Stimulated activated CD8-positive, alpha-beta memory T cell treated with anti-CD3 and anti-CD28 coated beads, Interleukin-12 subunit alpha, Interleukin-12 subunit beta, amount 100 ng/mL, for 1 hour (primary cell): ENCODE results near the gene DDX10.

Experiments used
- DNase-seq: peaks from one replicate; pipeline ENCODE4 v3.0.0-alpha.2; 2020; ENCODE audit warnings: low read depth

Gene DDX10

GRCh38 chr11:108872781-108873291 lies 208.0 kb downstream of the DDX10 start:
- DNase-seq: no peak

- DNase-seq: no peak
Observed at GRCh38 chr11:108873310-108873709, 208.4 kb downstream of the DDX10 start.

DNA sequence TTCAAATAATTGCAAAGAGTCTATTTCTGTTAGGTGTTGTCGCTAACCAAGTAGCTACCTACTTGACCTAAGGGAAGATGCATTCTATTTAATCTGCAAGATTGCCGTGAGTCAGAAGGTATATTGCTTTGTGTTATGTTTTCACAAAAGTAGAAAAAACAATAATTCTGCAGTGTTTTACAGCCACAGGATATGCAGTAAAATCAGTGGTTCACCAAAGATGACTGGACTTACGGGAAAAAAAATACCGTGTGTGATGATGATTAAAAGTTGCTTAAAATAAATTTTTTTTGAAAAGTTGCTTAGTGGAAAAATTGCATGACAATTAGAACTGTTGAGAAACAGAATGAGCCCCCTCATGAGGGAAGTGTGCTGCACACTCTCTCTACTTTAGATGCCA lies 209.1 kb downstream of the DDX10 start:
- DNase-seq: no peak

- DNase-seq: no peak
Observed at GRCh38 chr11:108875134-108875533, 210.3 kb downstream of the DDX10 start.

- no peak for DNase-seq
Observed at GRCh38 chr11:108877178-108877577, 212.3 kb downstream of the DDX10 start.

DNA sequence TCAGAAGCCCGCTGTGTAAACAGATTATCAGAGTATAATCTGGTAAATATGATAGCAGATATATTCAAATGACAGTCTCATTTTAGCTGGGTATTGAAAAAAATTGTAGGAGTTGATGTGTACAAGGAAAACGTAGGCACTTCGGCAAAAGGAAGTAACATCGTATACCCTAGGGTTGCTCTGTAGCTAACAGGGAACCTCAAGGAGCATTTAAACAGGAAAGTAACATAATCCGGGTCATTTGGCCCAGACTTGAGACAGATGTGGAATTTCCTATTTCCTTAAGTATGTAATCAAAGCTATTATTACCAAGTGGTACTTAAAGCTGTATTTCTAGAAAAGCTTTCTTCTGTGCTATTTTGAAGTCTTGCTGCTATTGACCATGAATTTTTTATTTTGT lies 215.6 kb downstream of the DDX10 start:
- no peak for DNase-seq

DNA sequence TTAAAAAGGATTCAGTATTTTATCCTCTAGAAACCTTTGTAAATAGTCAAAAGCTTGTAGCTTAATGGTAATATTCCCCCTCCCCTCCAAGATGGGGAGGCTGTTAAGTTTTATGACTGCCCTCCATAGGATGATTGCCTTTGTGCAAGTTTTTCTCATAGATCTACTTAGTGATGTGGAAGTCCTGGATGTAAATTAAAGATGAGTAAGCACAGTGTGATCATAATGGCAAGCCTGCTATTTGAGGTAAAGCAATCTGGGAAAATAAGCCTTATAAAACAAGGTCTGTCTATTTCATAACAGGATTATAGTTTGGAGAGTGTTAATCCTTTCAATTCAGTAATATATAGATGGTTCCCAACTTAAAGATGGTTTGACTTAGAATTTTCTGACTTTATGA lies 216.3 kb downstream of the DDX10 start:
- DNase-seq: no peak

DNA sequence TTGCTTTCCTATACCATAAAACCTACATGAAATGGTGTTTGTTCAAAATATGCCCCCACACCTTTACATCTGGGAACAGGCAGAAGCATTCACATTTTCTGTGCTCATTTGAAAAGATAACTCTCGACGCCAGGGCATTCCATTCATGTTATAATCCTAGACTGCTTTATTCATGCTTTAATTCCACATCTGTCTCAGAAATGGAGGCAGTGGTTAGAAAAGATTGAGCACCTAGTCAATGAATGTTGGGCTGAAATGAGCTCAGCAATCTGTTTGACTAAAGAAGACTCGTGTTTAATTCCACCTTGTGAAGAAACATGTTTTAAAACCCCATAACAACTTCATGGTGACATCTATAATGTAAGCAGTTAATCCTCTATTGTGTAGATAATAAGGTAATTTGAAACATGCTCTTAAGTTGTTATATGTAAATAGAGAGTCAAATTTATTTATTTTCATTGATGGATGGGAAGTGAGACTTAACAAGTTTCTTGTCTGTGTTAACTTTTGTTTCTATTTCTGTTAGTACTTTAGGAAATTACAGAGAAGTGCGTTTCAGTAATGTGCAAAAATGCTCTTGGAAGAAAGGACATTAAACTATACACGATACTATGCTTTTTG lies 217.5 kb downstream of the DDX10 start:
- DNase-seq: no peak

GRCh38 chr11:108886005-108886659 lies 221.3 kb downstream of the DDX10 start:
- no peak for DNase-seq

GRCh38 chr11:108886660-108887009 lies 221.8 kb downstream of the DDX10 start:
- no peak for DNase-seq

DNA sequence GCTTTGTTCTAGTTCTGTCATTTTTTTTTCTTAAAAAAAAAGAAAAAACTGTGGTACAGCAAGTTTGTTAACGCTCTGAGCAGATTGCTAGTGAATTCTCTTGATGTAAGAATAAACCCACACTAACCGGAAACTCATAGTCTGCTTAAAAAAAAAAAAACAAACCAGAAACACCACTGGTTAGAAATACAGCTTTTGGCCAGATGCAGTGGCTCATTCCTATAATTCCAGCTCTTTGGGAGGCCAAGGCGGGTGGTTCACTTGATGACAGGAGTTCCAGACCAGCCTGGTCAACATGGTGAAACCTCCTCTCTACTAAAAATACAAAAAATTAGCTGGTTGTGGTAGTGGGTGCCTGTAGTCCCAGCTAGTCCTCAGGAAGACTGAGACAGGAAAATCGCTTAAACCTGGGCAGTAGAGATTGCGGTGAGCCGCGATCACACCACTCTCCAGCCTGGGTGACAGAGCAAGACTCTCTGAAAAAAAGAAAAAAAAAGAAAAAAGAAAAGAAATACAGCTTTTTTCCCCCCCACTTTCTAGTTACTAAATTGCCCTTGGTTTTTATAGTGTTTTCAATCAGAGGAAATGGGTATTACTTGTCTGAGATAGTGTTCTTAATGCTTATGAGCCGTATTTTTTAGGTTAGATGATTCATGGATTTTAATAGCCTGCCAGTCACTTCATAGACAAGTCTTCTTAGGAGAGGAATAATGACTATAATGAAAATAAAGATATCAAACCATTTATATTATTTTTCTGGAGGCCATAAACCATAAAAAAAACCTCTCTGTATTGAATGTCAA lies 222.8 kb downstream of the DDX10 start:
- no peak for DNase-seq

DNA sequence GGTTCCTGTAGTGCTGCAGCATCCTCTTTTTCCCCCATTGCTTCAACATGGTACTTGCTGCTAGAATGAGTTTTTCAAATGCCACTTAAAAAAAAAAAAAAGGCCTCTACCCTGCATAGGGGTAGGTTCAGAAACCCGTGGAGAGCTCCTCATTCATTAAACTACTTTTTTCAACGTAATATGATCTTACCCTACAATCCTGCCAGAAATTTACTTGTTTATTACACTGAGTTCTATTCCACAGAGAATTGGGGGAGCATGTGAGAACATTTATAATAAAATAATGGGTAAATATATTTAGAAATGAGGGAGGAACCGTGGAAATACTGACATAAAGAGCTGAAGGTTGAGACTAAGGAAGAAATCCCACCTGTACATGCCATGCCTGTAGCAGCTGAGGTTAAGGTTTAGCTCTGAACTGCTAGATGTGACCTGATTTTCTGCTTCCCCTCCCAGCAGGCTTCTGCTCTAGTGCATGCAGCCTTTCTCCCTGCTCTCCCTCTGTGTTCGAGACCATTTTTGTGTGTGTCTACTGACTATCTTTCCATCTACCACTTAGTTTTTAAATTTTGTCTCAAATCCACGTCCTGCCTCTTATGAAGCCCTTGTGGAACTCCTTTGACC lies 225.7 kb downstream of the DDX10 start:
- DNase-seq: no peak

GRCh38 chr11:108891143-108891542 lies 226.3 kb downstream of the DDX10 start:
- no peak for DNase-seq

DNA sequence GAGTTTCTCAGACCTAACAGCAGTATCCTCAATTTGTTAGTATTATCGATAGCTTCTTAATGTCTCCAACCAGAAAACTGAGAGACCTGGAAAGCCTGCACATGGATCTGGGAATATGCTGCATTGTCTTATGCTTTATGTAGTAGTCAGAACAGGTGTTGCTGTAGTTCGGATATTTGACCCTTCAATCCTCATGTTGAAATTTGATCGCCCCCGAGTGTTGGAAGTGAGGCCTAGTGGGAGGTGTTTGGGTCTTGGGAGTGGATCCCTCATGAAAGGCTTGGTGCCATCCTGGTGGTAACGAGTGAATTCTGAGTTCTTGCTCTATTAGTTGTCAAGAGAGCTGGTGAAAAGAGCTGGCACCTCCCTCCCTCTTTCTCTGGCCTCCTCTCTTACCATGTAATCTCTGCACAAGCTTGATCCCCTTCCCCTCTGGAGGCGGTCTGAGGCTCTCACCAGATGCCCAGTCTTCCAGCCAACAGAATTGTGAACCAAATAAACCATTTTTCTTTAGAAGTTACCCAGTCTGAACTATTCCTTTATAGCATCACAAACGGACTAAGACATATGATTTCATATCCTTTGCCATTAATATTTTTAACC lies 227.1 kb downstream of the DDX10 start:
- no peak for DNase-seq

GRCh38 chr11:108895579-108896480 lies 231.0 kb downstream of the DDX10 start:
- DNase-seq: no peak

- no peak for DNase-seq
Observed at GRCh38 chr11:108897071-108897481, 232.2 kb downstream of the DDX10 start.

GRCh38 chr11:108897916-108898315 lies 233.0 kb downstream of the DDX10 start:
- DNase-seq: no peak

GRCh38 chr11:108901359-108901758 lies 236.5 kb downstream of the DDX10 start:
- no peak for DNase-seq

- DNase-seq: no peak
Observed at GRCh38 chr11:108902027-108902469, 237.2 kb downstream of the DDX10 start.

DNA sequence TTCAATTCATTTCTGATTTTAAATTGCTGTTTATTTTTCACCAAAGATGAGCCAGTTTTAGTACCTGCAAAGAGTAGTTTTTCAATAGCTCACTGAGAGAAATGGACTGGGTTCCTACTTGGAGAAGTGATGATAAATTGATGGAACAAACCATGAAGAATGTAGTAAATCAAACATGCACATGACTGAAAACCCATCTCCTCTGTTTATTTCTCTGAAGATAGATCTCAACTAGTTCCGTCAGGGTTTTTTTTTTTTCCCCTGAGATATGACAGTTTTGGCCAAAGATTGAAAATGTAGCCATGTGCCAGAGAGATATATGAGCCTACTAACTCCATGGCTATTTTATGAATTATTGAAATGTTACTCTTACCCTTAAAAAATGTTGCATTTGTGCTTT lies 239.6 kb downstream of the DDX10 start:
- DNase-seq: no peak

- no peak for DNase-seq
Observed at GRCh38 chr11:108906329-108906728, 241.5 kb downstream of the DDX10 start.
